Measurements from ENCODE around the gene RABGAP1L.

RABGAP1L gene

GRCh38 chr1:174161813-174162212 is 2.5 kb downstream of the RABGAP1L start:
- CTCF ChIA-PET, result no interaction called here
- WGBS (ENCODE audit: insufficient coverage), result 100% methylated on average over 5 of the region's 6 CpGs
- DNase-seq, result no peak
- Histone ChIP-seq H3K27me3 (replicated peaks in 2 of 5; ENCODE audit: control insufficient read depth in 4 of 5, insufficient read depth in 5 of 5, low read length in 4 of 5) (no peaks in the 10 kb centered on the region), H3K4me1 (ENCODE audit: control extremely low read depth in 1 of 4, control insufficient read depth in 4 of 4, insufficient read depth in 4 of 4, low read length in 3 of 4) (peaks cover 2 to 21% (median 13%) of the 10 kb centered on the region in 4 experiments), H3K36me3 (ENCODE audit: control insufficient read depth in 4 of 4, insufficient read depth in 4 of 4, low read length in 3 of 4) (no peaks in the 10 kb centered on the region), H3K27ac (ENCODE audit: insufficient read depth in 1 of 2, low read depth in 1 of 2, low read length in 2 of 2, poor library complexity in 1 of 2, severe bottlenecking in 2 of 2) (no peak overlapping the region), H3K4me3 (ENCODE audit: control insufficient read depth in 1 of 7, extremely low read depth in 1 of 7, insufficient read depth in 4 of 7, low read depth in 2 of 7, low read length in 6 of 7) (no peak overlapping the region), H3K9me3 (ENCODE audit: control extremely low read depth in 1 of 5, control insufficient read depth in 4 of 5, insufficient read depth in 2 of 5, low read depth in 1 of 5, low read length in 4 of 5) (no peaks in the 10 kb centered on the region)
- POLR2A ChIA-PET, result no interaction called here

DNA sequence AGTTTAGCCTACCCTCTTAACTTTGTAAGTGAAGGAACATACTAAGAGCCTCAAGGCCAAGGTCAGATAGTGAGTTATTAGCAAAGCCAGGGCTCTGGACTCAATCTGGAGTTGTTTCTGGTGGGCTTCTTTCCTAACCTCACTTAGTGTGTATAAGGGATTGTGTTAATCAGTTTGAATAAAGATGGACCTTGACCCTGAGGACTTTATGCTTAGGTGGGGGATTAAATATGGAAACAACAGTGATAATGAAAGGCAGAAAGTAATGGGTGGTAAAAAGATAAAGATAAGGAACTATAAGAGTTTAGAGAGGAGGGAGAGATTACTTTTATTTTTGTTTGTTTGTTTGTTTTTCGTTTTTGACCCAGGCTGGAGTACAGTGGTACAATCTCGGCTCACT is 5.5 kb downstream of the RABGAP1L start:
- no peak overlapping the region for H3K4me3 ChIP-seq (ENCODE audit: control insufficient read depth in 1 of 7, extremely low read depth in 1 of 7, insufficient read depth in 4 of 7, low read depth in 2 of 7, low read length in 6 of 7)
- WGBS (ENCODE audit: insufficient coverage), result 95% methylated on average over 2 of the region's 2 CpGs
- ChIA-PET CTCF (interaction anchor here (0.9 kb wide), 1 partner anchor 13 kb away, joined by 3 read pairs; no protein-coding TSS in a partner anchor), POLR2A (no interaction called here)
- no peak overlapping the region for H3K27ac ChIP-seq (ENCODE audit: insufficient read depth in 1 of 2, low read depth in 1 of 2, low read length in 2 of 2, poor library complexity in 1 of 2, severe bottlenecking in 2 of 2)
- H3K9me3 ChIP-seq (ENCODE audit: control extremely low read depth in 1 of 5, control insufficient read depth in 4 of 5, insufficient read depth in 2 of 5, low read depth in 1 of 5, low read length in 4 of 5), result no peaks in the 10 kb centered on the region
- DNase-seq, result no peak
- peaks cover 2 to 10% (median 7%) of the 10 kb centered on the region in 4 experiments for H3K4me1 ChIP-seq (ENCODE audit: control extremely low read depth in 1 of 4, control insufficient read depth in 4 of 4, insufficient read depth in 4 of 4, low read length in 3 of 4)
- no peaks in the 10 kb centered on the region for H3K36me3 ChIP-seq (ENCODE audit: control insufficient read depth in 4 of 4, insufficient read depth in 4 of 4, low read length in 3 of 4)
- H3K27me3 ChIP-seq (replicated peaks in 2 of 5; ENCODE audit: control insufficient read depth in 4 of 5, insufficient read depth in 5 of 5, low read length in 4 of 5), result no peaks in the 10 kb centered on the region

DNA sequence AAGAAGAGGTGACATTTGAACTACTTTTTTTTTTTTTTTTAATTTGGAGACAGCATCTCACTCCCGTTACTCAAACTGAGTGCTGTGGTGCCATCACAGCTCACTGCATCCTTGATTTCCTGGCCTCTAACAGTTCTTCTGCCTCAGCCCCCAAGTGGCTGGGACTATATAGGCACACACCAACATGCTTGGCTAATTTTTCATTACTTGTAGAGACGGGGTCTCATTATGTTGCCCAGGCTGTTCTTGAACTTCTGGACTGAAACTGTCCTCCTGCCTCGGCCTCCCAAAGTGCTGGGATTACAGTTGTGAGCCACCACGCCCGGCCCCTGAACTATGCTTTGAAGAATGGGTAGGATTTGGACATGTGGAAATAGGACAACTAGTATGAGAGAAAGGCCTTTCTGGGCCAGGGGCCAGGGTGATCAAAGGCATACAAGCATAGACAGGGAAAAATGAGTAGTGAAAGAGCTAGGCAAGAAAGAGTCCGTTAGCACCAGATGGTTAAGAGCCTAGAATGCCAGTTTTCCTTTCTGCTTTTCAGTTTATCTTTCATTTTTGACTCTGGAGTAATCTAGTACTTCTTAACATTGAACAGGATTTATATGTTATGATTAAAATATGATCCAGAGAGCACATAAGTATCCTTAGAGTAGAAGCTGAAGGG is 6.3 kb downstream of the RABGAP1L start:
- H3K4me1 ChIP-seq (ENCODE audit: control extremely low read depth in 1 of 4, control insufficient read depth in 4 of 4, insufficient read depth in 4 of 4, low read length in 3 of 4), result peaks cover 0 to 2% (median 0%) of the 10 kb centered on the region in 4 experiments
- peak overlapping the region in 1 of 2 experiments; percentile 67 for H3K27ac ChIP-seq (ENCODE audit: insufficient read depth in 1 of 2, low read depth in 1 of 2, low read length in 2 of 2, poor library complexity in 1 of 2, severe bottlenecking in 2 of 2)
- ChIA-PET CTCF (no interaction called here), POLR2A (interaction anchor here (0.5 kb wide), 1 partner anchor 115 kb away, joined by 4 read pairs; no protein-coding TSS in a partner anchor)
- H3K9me3 ChIP-seq (ENCODE audit: control extremely low read depth in 1 of 5, control insufficient read depth in 4 of 5, insufficient read depth in 2 of 5, low read depth in 1 of 5, low read length in 4 of 5), result no peaks in the 10 kb centered on the region
- WGBS (ENCODE audit: insufficient coverage), result 94% methylated on average over 6 of the region's 6 CpGs
- no peak overlapping the region for H3K4me3 ChIP-seq (ENCODE audit: control insufficient read depth in 1 of 7, extremely low read depth in 1 of 7, insufficient read depth in 4 of 7, low read depth in 2 of 7, low read length in 6 of 7)
- H3K36me3 ChIP-seq (ENCODE audit: control insufficient read depth in 4 of 4, insufficient read depth in 4 of 4, low read length in 3 of 4), result no peaks in the 10 kb centered on the region
- H3K27me3 ChIP-seq (replicated peaks in 2 of 5; ENCODE audit: control insufficient read depth in 4 of 5, insufficient read depth in 5 of 5, low read length in 4 of 5), result no peaks in the 10 kb centered on the region
- peak in 2 of 3 donors; percentile 16 to 33 for DNase-seq

- H3K27ac ChIP-seq (ENCODE audit: insufficient read depth in 1 of 2, low read depth in 1 of 2, low read length in 2 of 2, poor library complexity in 1 of 2, severe bottlenecking in 2 of 2), result peak overlapping the region in 1 of 2 experiments; percentile 67
- DNase-seq, result peak in 2 of 3 donors; percentile 28 to 64
- H3K4me3 ChIP-seq (ENCODE audit: control insufficient read depth in 1 of 7, extremely low read depth in 1 of 7, insufficient read depth in 4 of 7, low read depth in 2 of 7, low read length in 6 of 7), result no peak overlapping the region
- POLR2A ChIA-PET, result interaction anchor here (0.5 kb wide), 1 partner anchor 113 kb away, joined by 4 read pairs; no protein-coding TSS in a partner anchor
- CTCF ChIA-PET, result no interaction called here
- no peaks in the 10 kb centered on the region for H3K27me3 ChIP-seq (replicated peaks in 2 of 5; ENCODE audit: control insufficient read depth in 4 of 5, insufficient read depth in 5 of 5, low read length in 4 of 5)
- no peaks in the 10 kb centered on the region for H3K36me3 ChIP-seq (ENCODE audit: control insufficient read depth in 4 of 4, insufficient read depth in 4 of 4, low read length in 3 of 4)
- H3K4me1 ChIP-seq (ENCODE audit: control extremely low read depth in 1 of 4, control insufficient read depth in 4 of 4, insufficient read depth in 4 of 4, low read length in 3 of 4), result no peaks in the 10 kb centered on the region
- H3K9me3 ChIP-seq (ENCODE audit: control extremely low read depth in 1 of 5, control insufficient read depth in 4 of 5, insufficient read depth in 2 of 5, low read depth in 1 of 5, low read length in 4 of 5), result no peaks in the 10 kb centered on the region
- 95% methylated on average over 3 of the region's 5 CpGs for WGBS (ENCODE audit: insufficient coverage)
Measured at GRCh38 chr1:174166530-174167264, 7.4 kb downstream of the RABGAP1L start.

GRCh38 chr1:174167265-174167803 is 8.0 kb downstream of the RABGAP1L start:
- WGBS (ENCODE audit: insufficient coverage), result no CpG with 5 or more reads among the region's 2 CpGs
- no peaks in the 10 kb centered on the region for H3K27me3 ChIP-seq (replicated peaks in 2 of 5; ENCODE audit: control insufficient read depth in 4 of 5, insufficient read depth in 5 of 5, low read length in 4 of 5)
- ChIA-PET CTCF (no interaction called here), POLR2A (no interaction called here)
- no peak overlapping the region for H3K4me3 ChIP-seq (ENCODE audit: control insufficient read depth in 1 of 7, extremely low read depth in 1 of 7, insufficient read depth in 4 of 7, low read depth in 2 of 7, low read length in 6 of 7)
- no peak overlapping the region for H3K27ac ChIP-seq (ENCODE audit: insufficient read depth in 1 of 2, low read depth in 1 of 2, low read length in 2 of 2, poor library complexity in 1 of 2, severe bottlenecking in 2 of 2)
- H3K36me3 ChIP-seq (ENCODE audit: control insufficient read depth in 4 of 4, insufficient read depth in 4 of 4, low read length in 3 of 4), result no peaks in the 10 kb centered on the region
- no peaks in the 10 kb centered on the region for H3K4me1 ChIP-seq (ENCODE audit: control extremely low read depth in 1 of 4, control insufficient read depth in 4 of 4, insufficient read depth in 4 of 4, low read length in 3 of 4)
- DNase-seq, result no peak
- H3K9me3 ChIP-seq (ENCODE audit: control extremely low read depth in 1 of 5, control insufficient read depth in 4 of 5, insufficient read depth in 2 of 5, low read depth in 1 of 5, low read length in 4 of 5), result no peaks in the 10 kb centered on the region

DNA sequence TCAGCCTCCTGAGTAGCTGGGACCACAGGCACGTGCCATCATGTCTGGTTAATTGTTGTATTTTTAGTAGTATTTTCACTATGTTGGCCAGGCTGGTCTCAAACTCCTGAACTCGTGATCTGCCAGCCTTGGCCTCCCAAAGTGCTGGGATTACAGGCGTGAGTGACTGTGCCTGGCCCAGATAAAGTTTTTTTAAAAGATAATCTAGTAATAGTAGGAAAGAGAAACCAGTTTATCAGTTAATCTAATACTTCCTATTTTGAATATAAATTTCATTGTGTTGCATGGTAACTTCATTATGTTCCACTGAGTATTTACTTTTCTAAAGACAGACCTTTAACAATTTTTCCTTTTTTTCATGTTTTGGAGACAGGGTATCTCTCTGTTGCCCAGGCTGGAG is 10.0 kb downstream of the RABGAP1L start:
- no peaks in the 10 kb centered on the region for H3K4me1 ChIP-seq (ENCODE audit: control extremely low read depth in 1 of 4, control insufficient read depth in 4 of 4, insufficient read depth in 4 of 4, low read length in 3 of 4)
- no peak for DNase-seq
- H3K9me3 ChIP-seq (ENCODE audit: control extremely low read depth in 1 of 5, control insufficient read depth in 4 of 5, insufficient read depth in 2 of 5, low read depth in 1 of 5, low read length in 4 of 5), result no peaks in the 10 kb centered on the region
- ChIA-PET CTCF (interaction anchor here (1.6 kb wide), 1 partner anchor 90 kb away, joined by 3 read pairs; no protein-coding TSS in a partner anchor), POLR2A (no interaction called here)
- no peaks in the 10 kb centered on the region for H3K36me3 ChIP-seq (ENCODE audit: control insufficient read depth in 4 of 4, insufficient read depth in 4 of 4, low read length in 3 of 4)
- H3K4me3 ChIP-seq (ENCODE audit: control insufficient read depth in 1 of 7, extremely low read depth in 1 of 7, insufficient read depth in 4 of 7, low read depth in 2 of 7, low read length in 6 of 7), result no peak overlapping the region
- H3K27me3 ChIP-seq (replicated peaks in 2 of 5; ENCODE audit: control insufficient read depth in 4 of 5, insufficient read depth in 5 of 5, low read length in 4 of 5), result no peaks in the 10 kb centered on the region
- no peak overlapping the region for H3K27ac ChIP-seq (ENCODE audit: insufficient read depth in 1 of 2, low read depth in 1 of 2, low read length in 2 of 2, poor library complexity in 1 of 2, severe bottlenecking in 2 of 2)
- no CpG with 5 or more reads among the region's 3 CpGs for WGBS (ENCODE audit: insufficient coverage)

DNA sequence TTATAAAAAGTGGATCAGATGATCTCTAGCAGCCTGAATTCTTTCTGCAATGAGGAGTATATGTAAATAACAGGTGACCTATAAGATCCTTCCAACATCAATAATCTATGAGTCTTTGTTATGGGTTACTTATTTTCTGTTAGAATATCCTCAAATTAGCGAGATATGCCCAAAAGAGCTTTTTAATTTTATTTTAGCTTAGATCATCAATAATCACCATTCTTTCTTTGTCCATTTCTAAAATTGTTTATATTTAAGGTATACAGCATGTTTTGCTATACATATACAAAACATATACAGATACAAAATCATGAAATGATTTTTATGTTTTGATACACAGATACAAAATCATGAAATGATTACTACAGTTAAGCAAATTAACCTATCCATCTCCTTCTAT is 11.8 kb downstream of the RABGAP1L start:
- ChIA-PET POLR2A (no interaction called here), CTCF (interaction anchor here (1.0 kb wide), 1 partner anchor 47 kb away, joined by 3 read pairs; no protein-coding TSS in a partner anchor)
- Histone ChIP-seq H3K27me3 (replicated peaks in 2 of 5; ENCODE audit: control insufficient read depth in 4 of 5, insufficient read depth in 5 of 5, low read length in 4 of 5) (no peaks in the 10 kb centered on the region), H3K9me3 (ENCODE audit: control extremely low read depth in 1 of 5, control insufficient read depth in 4 of 5, insufficient read depth in 2 of 5, low read depth in 1 of 5, low read length in 4 of 5) (no peaks in the 10 kb centered on the region), H3K4me3 (ENCODE audit: control insufficient read depth in 1 of 7, extremely low read depth in 1 of 7, insufficient read depth in 4 of 7, low read depth in 2 of 7, low read length in 6 of 7) (no peak overlapping the region), H3K36me3 (ENCODE audit: control insufficient read depth in 4 of 4, insufficient read depth in 4 of 4, low read length in 3 of 4) (no peaks in the 10 kb centered on the region), H3K27ac (ENCODE audit: insufficient read depth in 1 of 2, low read depth in 1 of 2, low read length in 2 of 2, poor library complexity in 1 of 2, severe bottlenecking in 2 of 2) (no peak overlapping the region), H3K4me1 (ENCODE audit: control extremely low read depth in 1 of 4, control insufficient read depth in 4 of 4, insufficient read depth in 4 of 4, low read length in 3 of 4) (no peaks in the 10 kb centered on the region)
- WGBS (ENCODE audit: insufficient coverage), result no CpG with 5 or more reads among the region's 1 CpG
- DNase-seq, result no peak
